Lower leg skin (tissue), 3 donors: Measurements from ENCODE around the gene THOP1.

Source experiments
- POLR2A ChIP-seq, 2 donors: fragments of 450-650 bp; IDR thresholded peaks; one replicate each; pipeline ENCODE4 v1.6.1; 2016 to 2017; ENCODE audit warnings: antibody characterized with exemption in 2 of 2, mild to moderate bottlenecking in 1 of 2, moderate library complexity in 1 of 2
- TF ChIP-seq, protein P1 (sequence below), 3 donors: fragments of 450-650 bp; IDR thresholded peaks; one replicate each; pipeline ENCODE4 v1.5.1; 2016; ENCODE audit warnings: antibody characterized with exemption in 3 of 3, mild to moderate bottlenecking in 3 of 3, moderate library complexity in 2 of 3

DNA sequence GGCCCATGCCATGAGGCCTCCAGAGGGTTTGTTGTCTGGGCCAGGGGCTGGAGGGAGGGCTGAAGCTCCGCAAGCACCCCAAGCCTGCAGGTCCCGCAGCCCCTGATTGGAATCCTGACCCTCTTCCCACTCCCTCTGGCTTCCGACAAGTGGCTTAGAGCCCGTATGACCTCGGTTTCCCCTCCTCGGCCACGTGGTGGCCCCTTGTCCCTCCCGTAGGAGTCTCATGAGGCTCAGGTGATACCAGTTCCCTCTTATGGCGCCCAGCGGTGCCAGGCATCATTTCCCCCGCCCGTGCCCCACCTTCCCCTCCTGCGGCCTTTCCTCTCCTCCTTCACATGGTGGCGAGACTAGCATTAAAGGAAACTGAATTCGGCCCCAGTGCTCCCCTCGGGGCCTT, 6.1 kb downstream of the THOP1 start:
- TF ChIP-seq, protein P1, sequence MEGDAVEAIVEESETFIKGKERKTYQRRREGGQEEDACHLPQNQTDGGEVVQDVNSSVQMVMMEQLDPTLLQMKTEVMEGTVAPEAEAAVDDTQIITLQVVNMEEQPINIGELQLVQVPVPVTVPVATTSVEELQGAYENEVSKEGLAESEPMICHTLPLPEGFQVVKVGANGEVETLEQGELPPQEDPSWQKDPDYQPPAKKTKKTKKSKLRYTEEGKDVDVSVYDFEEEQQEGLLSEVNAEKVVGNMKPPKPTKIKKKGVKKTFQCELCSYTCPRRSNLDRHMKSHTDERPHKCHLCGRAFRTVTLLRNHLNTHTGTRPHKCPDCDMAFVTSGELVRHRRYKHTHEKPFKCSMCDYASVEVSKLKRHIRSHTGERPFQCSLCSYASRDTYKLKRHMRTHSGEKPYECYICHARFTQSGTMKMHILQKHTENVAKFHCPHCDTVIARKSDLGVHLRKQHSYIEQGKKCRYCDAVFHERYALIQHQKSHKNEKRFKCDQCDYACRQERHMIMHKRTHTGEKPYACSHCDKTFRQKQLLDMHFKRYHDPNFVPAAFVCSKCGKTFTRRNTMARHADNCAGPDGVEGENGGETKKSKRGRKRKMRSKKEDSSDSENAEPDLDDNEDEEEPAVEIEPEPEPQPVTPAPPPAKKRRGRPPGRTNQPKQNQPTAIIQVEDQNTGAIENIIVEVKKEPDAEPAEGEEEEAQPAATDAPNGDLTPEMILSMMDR (IDR thresholded peaks at IDR 0.05), result no peak
- TF ChIP-seq POLR2A (IDR thresholded peaks at IDR 0.05), result no peak
